ENCODE data around the gene GABRB2.

GABRB2 gene

GRCh38 chr5:161421067-161421466, 125.5 kb downstream of the GABRB2 start:
- H3K27me3 ChIP-seq (ENCODE audit: insufficient read depth, insufficient read length), result no peaks in the 10 kb centered on the region
- no peaks in the 10 kb centered on the region for H3K9me3 ChIP-seq (ENCODE audit: insufficient read depth, low read length)
- no peak for DNase-seq (ENCODE audit: low read depth, low spot score)
- no peak for TF ChIP-seq ZNF274 (IDR thresholded peaks at IDR 0.05; ENCODE audit: low read depth, low read length)
- TF ChIP-seq SUZ12 (IDR thresholded peaks at IDR 0.05; ENCODE audit: extremely low read depth, insufficient read depth, insufficient read length), result no peak
- no peak for TF ChIP-seq YY1 (IDR thresholded peaks at IDR 0.05; ENCODE audit: insufficient read depth, insufficient read length)
- no peaks in the 10 kb centered on the region for H3K4me1 ChIP-seq (ENCODE audit: insufficient read depth, insufficient read length)
- H3K4me3 ChIP-seq (ENCODE audit: insufficient read length, low read depth), result no peak overlapping the region
- H3K9ac ChIP-seq (ENCODE audit: insufficient read length, low read depth), result no peak overlapping the region
- no peaks in the 10 kb centered on the region for H3K36me3 ChIP-seq (ENCODE audit: insufficient read depth, insufficient read length, low read length)

- H3K36me3 ChIP-seq (ENCODE audit: insufficient read depth, insufficient read length, low read length), result no peaks in the 10 kb centered on the region
- DNase-seq (ENCODE audit: low read depth, low spot score), result no peak
- no peaks in the 10 kb centered on the region for H3K9me3 ChIP-seq (ENCODE audit: insufficient read depth, low read length)
- no peaks in the 10 kb centered on the region for H3K27me3 ChIP-seq (ENCODE audit: insufficient read depth, insufficient read length)
- no peak overlapping the region for H3K9ac ChIP-seq (ENCODE audit: insufficient read length, low read depth)
- TF ChIP-seq ZNF274 (IDR thresholded peaks at IDR 0.05; ENCODE audit: low read depth, low read length) (no peak), SUZ12 (IDR thresholded peaks at IDR 0.05; ENCODE audit: extremely low read depth, insufficient read depth, insufficient read length) (no peak), YY1 (IDR thresholded peaks at IDR 0.05; ENCODE audit: insufficient read depth, insufficient read length) (no peak)
- no peaks in the 10 kb centered on the region for H3K4me1 ChIP-seq (ENCODE audit: insufficient read depth, insufficient read length)
- H3K4me3 ChIP-seq (ENCODE audit: insufficient read length, low read depth), result no peak overlapping the region
Observed at GRCh38 chr5:161420521-161420920, 126.0 kb downstream of the GABRB2 start.

GRCh38 chr5:161414896-161415295, 131.6 kb downstream of the GABRB2 start:
- H3K9me3 ChIP-seq (ENCODE audit: insufficient read depth, low read length), result no peaks in the 10 kb centered on the region
- no peak for TF ChIP-seq ZNF274 (IDR thresholded peaks at IDR 0.05; ENCODE audit: low read depth, low read length)
- no peak for TF ChIP-seq YY1 (IDR thresholded peaks at IDR 0.05; ENCODE audit: insufficient read depth, insufficient read length)
- no peak for TF ChIP-seq SUZ12 (IDR thresholded peaks at IDR 0.05; ENCODE audit: extremely low read depth, insufficient read depth, insufficient read length)

GRCh38 chr5:161414037-161414436, 132.5 kb downstream of the GABRB2 start:
- no peak for DNase-seq (ENCODE audit: low read depth, low spot score)
- no peaks in the 10 kb centered on the region for H3K9me3 ChIP-seq (ENCODE audit: insufficient read depth, low read length)
- no peak overlapping the region for H3K4me3 ChIP-seq (ENCODE audit: insufficient read length, low read depth)
- no peaks in the 10 kb centered on the region for H3K36me3 ChIP-seq (ENCODE audit: insufficient read depth, insufficient read length, low read length)
- H3K27me3 ChIP-seq (ENCODE audit: insufficient read depth, insufficient read length), result no peaks in the 10 kb centered on the region
- no peak overlapping the region for H3K9ac ChIP-seq (ENCODE audit: insufficient read length, low read depth)
- H3K4me1 ChIP-seq (ENCODE audit: insufficient read depth, insufficient read length), result no peaks in the 10 kb centered on the region
- TF ChIP-seq ZNF274 (IDR thresholded peaks at IDR 0.05; ENCODE audit: low read depth, low read length) (no peak), YY1 (IDR thresholded peaks at IDR 0.05; ENCODE audit: insufficient read depth, insufficient read length) (no peak), SUZ12 (IDR thresholded peaks at IDR 0.05; ENCODE audit: extremely low read depth, insufficient read depth, insufficient read length) (no peak)

More at GRCh38 chr5:161414896-161415295, 131.6 kb downstream of the GABRB2 start:
- no peak for DNase-seq (ENCODE audit: low read depth, low spot score)
- Histone ChIP-seq H3K9ac (ENCODE audit: insufficient read length, low read depth) (no peak overlapping the region), H3K4me1 (ENCODE audit: insufficient read depth, insufficient read length) (no peaks in the 10 kb centered on the region), H3K27me3 (ENCODE audit: insufficient read depth, insufficient read length) (no peaks in the 10 kb centered on the region), H3K36me3 (ENCODE audit: insufficient read depth, insufficient read length, low read length) (no peaks in the 10 kb centered on the region), H3K4me3 (ENCODE audit: insufficient read length, low read depth) (no peak overlapping the region)

- Histone ChIP-seq H3K36me3 (ENCODE audit: insufficient read depth, insufficient read length, low read length) (no peaks in the 10 kb centered on the region), H3K4me1 (ENCODE audit: insufficient read depth, insufficient read length) (no peaks in the 10 kb centered on the region), H3K9me3 (ENCODE audit: insufficient read depth, low read length) (no peaks in the 10 kb centered on the region), H3K27me3 (ENCODE audit: insufficient read depth, insufficient read length) (no peaks in the 10 kb centered on the region), H3K9ac (ENCODE audit: insufficient read length, low read depth) (no peak overlapping the region), H3K4me3 (ENCODE audit: insufficient read length, low read depth) (no peak overlapping the region)
- TF ChIP-seq ZNF274 (IDR thresholded peaks at IDR 0.05; ENCODE audit: low read depth, low read length), result no peak
- TF ChIP-seq YY1 (IDR thresholded peaks at IDR 0.05; ENCODE audit: insufficient read depth, insufficient read length), result no peak
- TF ChIP-seq SUZ12 (IDR thresholded peaks at IDR 0.05; ENCODE audit: extremely low read depth, insufficient read depth, insufficient read length), result no peak
- no peak for DNase-seq (ENCODE audit: low read depth, low spot score)
Observed at GRCh38 chr5:161412792-161413191, 133.7 kb downstream of the GABRB2 start.

GRCh38 chr5:161411156-161411555, 135.4 kb downstream of the GABRB2 start:
- Histone ChIP-seq H3K36me3 (ENCODE audit: insufficient read depth, insufficient read length, low read length) (no peaks in the 10 kb centered on the region), H3K9me3 (ENCODE audit: insufficient read depth, low read length) (no peaks in the 10 kb centered on the region), H3K27me3 (ENCODE audit: insufficient read depth, insufficient read length) (no peaks in the 10 kb centered on the region), H3K9ac (ENCODE audit: insufficient read length, low read depth) (no peak overlapping the region), H3K4me3 (ENCODE audit: insufficient read length, low read depth) (no peak overlapping the region), H3K4me1 (ENCODE audit: insufficient read depth, insufficient read length) (no peaks in the 10 kb centered on the region)
- no peak for DNase-seq (ENCODE audit: low read depth, low spot score)
- TF ChIP-seq SUZ12 (IDR thresholded peaks at IDR 0.05; ENCODE audit: extremely low read depth, insufficient read depth, insufficient read length), result no peak
- no peak for TF ChIP-seq ZNF274 (IDR thresholded peaks at IDR 0.05; ENCODE audit: low read depth, low read length)
- TF ChIP-seq YY1 (IDR thresholded peaks at IDR 0.05; ENCODE audit: insufficient read depth, insufficient read length), result no peak

GRCh38 chr5:161410640-161411039, 135.9 kb downstream of the GABRB2 start:
- H3K36me3 ChIP-seq (ENCODE audit: insufficient read depth, insufficient read length, low read length), result no peaks in the 10 kb centered on the region
- H3K9me3 ChIP-seq (ENCODE audit: insufficient read depth, low read length), result no peaks in the 10 kb centered on the region
- no peak for DNase-seq (ENCODE audit: low read depth, low spot score)
- no peak overlapping the region for H3K4me3 ChIP-seq (ENCODE audit: insufficient read length, low read depth)
- TF ChIP-seq YY1 (IDR thresholded peaks at IDR 0.05; ENCODE audit: insufficient read depth, insufficient read length) (no peak), SUZ12 (IDR thresholded peaks at IDR 0.05; ENCODE audit: extremely low read depth, insufficient read depth, insufficient read length) (no peak), ZNF274 (IDR thresholded peaks at IDR 0.05; ENCODE audit: low read depth, low read length) (no peak)
- H3K9ac ChIP-seq (ENCODE audit: insufficient read length, low read depth), result no peak overlapping the region
- H3K4me1 ChIP-seq (ENCODE audit: insufficient read depth, insufficient read length), result no peaks in the 10 kb centered on the region
- no peaks in the 10 kb centered on the region for H3K27me3 ChIP-seq (ENCODE audit: insufficient read depth, insufficient read length)

Measured in NT2/D1 (cell line).